ENCODE measurements around the gene KBTBD3.
"Not testable (repeated sequence)": the region's sequence is repeated elsewhere in the genome, so short reads cannot be mapped to it uniquely, and the experiment has no call there.

The KBTBD3 gene

DNA sequence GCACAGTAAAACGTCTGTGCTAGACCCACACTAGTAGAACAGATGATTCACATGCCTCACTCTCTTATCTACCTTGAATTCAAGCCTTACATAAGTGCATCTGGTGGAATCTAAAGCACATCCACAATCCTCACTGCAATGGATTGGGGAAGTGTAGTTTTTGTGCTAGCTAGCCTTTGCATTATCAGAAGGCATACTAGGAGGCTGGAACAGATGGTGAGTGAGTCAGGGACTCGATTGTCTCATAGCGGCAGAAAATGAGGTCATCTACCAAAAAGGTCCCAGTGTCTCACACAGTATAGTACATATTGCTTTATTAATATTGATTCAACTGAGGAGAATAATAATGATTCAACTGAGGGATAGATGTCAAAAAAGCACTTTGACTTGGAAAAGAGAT, 64.4 kb downstream of the KBTBD3 start:
- peaks cover 32% of the 10 kb centered on the region for H3K36me3 ChIP-seq (ENCODE audit: control insufficient read depth, insufficient read depth, low read length)
- no peak overlapping the region for H3K4me3 ChIP-seq (ENCODE audit: insufficient read depth, low read depth, low read length, poor library complexity, severe bottlenecking)
- H3K27ac ChIP-seq (ENCODE audit: insufficient read depth, low read length, poor library complexity, severe bottlenecking), result no peak overlapping the region
- H3K9me3 ChIP-seq (ENCODE audit: control insufficient read depth, low read length), result no peaks in the 10 kb centered on the region
- no peaks in the 10 kb centered on the region for H3K4me1 ChIP-seq (ENCODE audit: control insufficient read depth, insufficient read depth, low read length, poor library complexity, severe bottlenecking)
- DNase-seq, result no peak
- no peaks in the 10 kb centered on the region for H3K27me3 ChIP-seq (replicated peaks; ENCODE audit: control insufficient read depth, insufficient read depth, low read length, poor library complexity, severe bottlenecking)

DNA sequence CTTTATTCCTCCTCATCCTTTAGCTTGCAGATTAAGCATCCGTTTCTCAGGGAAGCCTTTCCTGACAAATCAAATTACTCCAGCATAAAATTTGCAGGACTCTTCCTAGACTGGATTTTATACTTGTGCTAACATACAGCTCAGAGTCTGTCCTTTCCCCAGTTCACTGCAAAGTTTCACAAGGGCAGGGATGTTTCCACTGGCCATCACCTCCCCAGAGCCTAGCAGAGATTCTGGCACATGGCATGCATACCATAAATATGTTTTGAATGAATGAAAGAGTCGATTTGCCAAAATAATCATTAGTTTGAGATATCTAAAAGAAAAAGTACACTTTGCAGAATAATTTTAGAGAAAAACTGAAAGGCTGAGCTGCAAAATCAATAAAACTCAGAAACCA, 65.7 kb downstream of the KBTBD3 start:
- no peak overlapping the region for H3K4me3 ChIP-seq (ENCODE audit: insufficient read depth, low read depth, low read length, poor library complexity, severe bottlenecking)
- DNase-seq, result no peak
- no peaks in the 10 kb centered on the region for H3K4me1 ChIP-seq (ENCODE audit: control insufficient read depth, insufficient read depth, low read length, poor library complexity, severe bottlenecking)
- H3K36me3 ChIP-seq (ENCODE audit: control insufficient read depth, insufficient read depth, low read length), result peaks cover 38% of the 10 kb centered on the region
- no peaks in the 10 kb centered on the region for H3K9me3 ChIP-seq (ENCODE audit: control insufficient read depth, low read length)
- no peaks in the 10 kb centered on the region for H3K27me3 ChIP-seq (replicated peaks; ENCODE audit: control insufficient read depth, insufficient read depth, low read length, poor library complexity, severe bottlenecking)
- no peak overlapping the region for H3K27ac ChIP-seq (ENCODE audit: insufficient read depth, low read length, poor library complexity, severe bottlenecking)

DNA sequence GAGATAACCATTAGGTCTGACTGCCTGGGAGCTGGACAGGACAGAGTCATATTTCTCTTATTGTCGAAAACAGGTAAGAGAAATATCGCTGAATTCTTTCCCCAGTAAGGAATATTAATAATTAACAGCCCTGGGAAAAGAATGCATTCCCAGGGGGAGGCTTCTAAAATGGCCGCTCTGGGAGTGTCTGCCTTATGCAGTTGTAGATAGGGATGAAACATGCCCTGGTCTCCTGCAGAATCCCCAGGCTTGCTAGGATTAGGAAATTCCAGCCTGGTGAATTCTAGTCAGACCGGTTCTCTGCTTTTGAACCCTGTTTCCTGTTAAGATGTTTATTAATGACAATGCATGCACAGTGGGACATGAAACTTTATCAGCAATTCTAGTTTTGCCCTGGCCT, 74.1 kb downstream of the KBTBD3 start:
- peaks cover 14% of the 10 kb centered on the region for H3K36me3 ChIP-seq (ENCODE audit: control insufficient read depth, insufficient read depth, low read length)
- H3K27me3 ChIP-seq (replicated peaks; ENCODE audit: control insufficient read depth, insufficient read depth, low read length, poor library complexity, severe bottlenecking); H3K4me3 ChIP-seq (ENCODE audit: insufficient read depth, low read depth, low read length, poor library complexity, severe bottlenecking); H3K27ac ChIP-seq (ENCODE audit: insufficient read depth, low read length, poor library complexity, severe bottlenecking); DNase-seq; H3K9me3 ChIP-seq (ENCODE audit: control insufficient read depth, low read length); H3K4me1 ChIP-seq (ENCODE audit: control insufficient read depth, insufficient read depth, low read length, poor library complexity, severe bottlenecking): not testable (repeated sequence)

DNA sequence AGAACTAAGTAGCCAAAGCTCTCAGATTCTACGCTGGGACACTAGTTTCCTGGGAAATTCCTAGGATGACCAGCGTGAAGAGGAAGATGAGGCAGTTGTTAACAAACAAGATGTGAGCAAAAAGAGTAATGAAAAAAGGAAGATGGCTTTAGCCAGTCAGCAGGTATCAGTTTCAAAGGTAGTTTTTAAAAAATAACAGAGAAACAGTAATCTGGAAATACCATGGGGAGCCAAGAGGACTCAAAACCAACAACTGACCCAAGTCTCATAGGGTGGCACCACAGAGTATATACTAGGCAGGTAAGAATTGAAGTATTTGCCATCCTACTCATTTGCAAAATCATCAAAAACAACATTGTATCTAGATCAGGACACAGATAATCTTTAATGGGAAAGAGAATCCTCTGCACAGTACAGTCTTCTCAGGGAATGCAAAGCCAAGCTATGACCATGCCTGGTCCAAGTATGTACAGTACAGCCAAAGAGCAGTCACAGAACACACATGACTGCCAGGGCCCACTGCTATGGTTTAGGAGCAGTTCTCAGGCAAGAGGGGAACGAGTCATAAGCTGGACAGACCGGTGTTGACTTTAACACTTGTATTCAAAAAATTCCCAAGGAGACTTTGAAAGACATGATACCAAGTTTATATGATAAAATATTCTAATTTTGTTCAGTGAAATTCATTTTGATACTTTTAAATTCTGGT, 75.7 kb downstream of the KBTBD3 start:
- Histone ChIP-seq H3K27ac (ENCODE audit: insufficient read depth, low read length, poor library complexity, severe bottlenecking) (no peak overlapping the region), H3K4me1 (ENCODE audit: control insufficient read depth, insufficient read depth, low read length, poor library complexity, severe bottlenecking) (no peaks in the 10 kb centered on the region), H3K9me3 (ENCODE audit: control insufficient read depth, low read length) (no peaks in the 10 kb centered on the region), H3K4me3 (ENCODE audit: insufficient read depth, low read depth, low read length, poor library complexity, severe bottlenecking) (no peak overlapping the region), H3K27me3 (replicated peaks; ENCODE audit: control insufficient read depth, insufficient read depth, low read length, poor library complexity, severe bottlenecking) (no peaks in the 10 kb centered on the region), H3K36me3 (ENCODE audit: control insufficient read depth, insufficient read depth, low read length) (peaks cover 10% of the 10 kb centered on the region)
- DNase-seq, result no peak

Measured in effector memory CD4-positive, alpha-beta T cell (primary cell).